ENCODE data around the gene PRTN3. TPM values are rescaled to one million over a fixed set of nuclear protein-coding genes. Genes with fewer than 3 reads are reported as not detected.
A peak's percentile ranks its signal among the peaks of the same experiment; 100 is the strongest.

The PRTN3 gene
- total RNA-seq, 1 donor, result not detected

DNA sequence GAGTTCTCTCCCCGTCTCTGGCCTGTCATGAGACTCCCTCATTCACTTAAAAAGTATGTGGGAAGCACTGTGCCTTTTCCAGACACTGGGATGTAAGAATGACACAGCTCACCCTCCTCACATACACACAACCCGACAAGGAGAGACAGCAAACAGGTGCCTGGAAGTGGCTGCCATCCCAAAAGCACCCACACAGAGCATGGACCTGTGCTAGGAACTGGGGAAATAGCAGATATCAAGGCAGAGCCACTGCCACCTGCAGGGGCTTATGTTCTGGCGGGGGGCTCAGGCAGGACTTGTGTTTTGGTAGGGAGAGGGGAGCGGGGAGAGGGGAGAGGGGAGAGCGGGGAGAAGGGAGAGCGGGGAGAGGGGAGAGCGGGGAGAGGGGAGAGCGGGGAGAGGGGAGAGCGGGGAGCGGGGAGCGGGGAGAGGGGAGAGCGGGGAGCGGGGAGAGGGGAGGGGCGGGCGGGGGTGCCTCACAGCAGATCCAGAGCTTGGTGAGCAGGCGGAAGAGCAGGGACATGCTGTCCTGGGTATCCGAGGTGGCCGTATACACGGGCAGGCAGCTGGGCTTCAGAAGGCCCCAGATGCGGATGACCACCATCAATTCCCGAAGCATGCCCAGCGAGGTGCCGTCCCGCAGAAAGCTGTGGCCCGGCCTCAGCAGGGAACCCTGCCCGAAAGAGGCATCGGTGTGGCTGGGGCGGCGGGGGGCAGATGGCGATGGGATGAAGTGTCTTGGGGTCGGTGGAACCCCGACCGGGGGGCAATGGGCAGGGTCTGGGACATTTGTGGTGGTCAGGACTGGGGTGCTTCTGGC, 30.9 kb downstream of the PRTN3 start:
- Histone ChIP-seq H4K20me1 (ENCODE audit: insufficient read depth, low read length) (peaks cover 11% of the 10 kb centered on the region), H3K36me3 (ENCODE audit: insufficient read depth, low read length) (peaks cover 24% of the 10 kb centered on the region), H3K4me1 (ENCODE audit: insufficient read depth, low read length) (peaks cover 16% of the 10 kb centered on the region), H3K27me3 (ENCODE audit: insufficient read depth, low read length) (no peaks in the 10 kb centered on the region), H2AFZ (ENCODE audit: low read length) (no peak overlapping the region), H3K79me2 (ENCODE audit: insufficient read depth, low read length) (no peaks in the 10 kb centered on the region), H3K27ac (ENCODE audit: low read depth, low read length) (no peak overlapping the region), H3K4me2 (ENCODE audit: insufficient read depth, low read length) (no peak overlapping the region), H3K4me3 (ENCODE audit: insufficient read depth, low read length) (no peak overlapping the region), H3K9me3 (ENCODE audit: low read depth, low read length) (no peaks in the 10 kb centered on the region)
- no peak for TF ChIP-seq CTCF (IDR thresholded peaks at IDR 0.05; ENCODE audit: extremely low read depth, low read depth, low read length)
- DNase-seq (ENCODE audit: insufficient read length, low spot score, missing footprints), result peak; percentile 92

DNA sequence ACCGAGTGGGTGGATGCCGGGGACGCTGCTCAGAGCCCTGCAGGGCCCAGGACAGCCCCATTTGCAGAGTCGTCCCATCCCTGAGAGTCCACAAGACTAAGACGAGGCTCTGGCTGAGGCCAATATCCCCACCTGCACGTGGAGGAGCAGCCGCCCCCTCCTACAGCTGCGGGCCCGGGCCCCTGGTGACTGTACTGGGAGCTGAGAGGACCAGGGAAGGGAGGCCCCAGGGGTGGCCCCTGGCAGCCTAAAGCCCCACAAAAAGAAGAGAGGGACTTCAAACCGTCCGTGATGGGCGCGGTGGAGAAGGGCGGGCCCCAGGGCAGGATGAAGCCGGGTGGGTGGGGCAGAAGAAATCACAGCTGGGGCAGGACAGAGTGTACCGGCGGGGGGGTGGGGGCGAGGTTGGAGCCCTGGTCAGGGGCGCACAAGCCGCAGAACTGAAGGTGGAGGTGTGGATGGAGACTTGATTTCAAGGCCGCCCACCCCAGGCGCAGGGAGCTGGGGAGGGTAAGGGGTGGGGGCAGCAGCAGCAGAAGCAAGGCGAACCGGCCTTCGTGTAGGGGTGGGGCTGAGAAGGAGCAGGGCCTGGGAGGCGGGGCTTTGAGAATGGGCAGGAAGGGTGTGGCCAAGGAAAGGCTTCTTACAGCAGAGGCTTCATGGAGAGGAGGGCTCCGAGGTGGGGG, 31.6 kb downstream of the PRTN3 start:
- Histone ChIP-seq H3K36me3 (ENCODE audit: insufficient read depth, low read length) (peaks cover 21% of the 10 kb centered on the region), H3K79me2 (ENCODE audit: insufficient read depth, low read length) (no peaks in the 10 kb centered on the region), H3K27ac (ENCODE audit: low read depth, low read length) (no peak overlapping the region), H3K27me3 (ENCODE audit: insufficient read depth, low read length) (no peaks in the 10 kb centered on the region), H3K4me1 (ENCODE audit: insufficient read depth, low read length) (peaks cover 16% of the 10 kb centered on the region), H3K9me3 (ENCODE audit: low read depth, low read length) (no peaks in the 10 kb centered on the region), H2AFZ (ENCODE audit: low read length) (no peak overlapping the region), H3K4me2 (ENCODE audit: insufficient read depth, low read length) (no peak overlapping the region), H3K4me3 (ENCODE audit: insufficient read depth, low read length) (no peak overlapping the region), H4K20me1 (ENCODE audit: insufficient read depth, low read length) (peaks cover 11% of the 10 kb centered on the region)
- no peak for TF ChIP-seq CTCF (IDR thresholded peaks at IDR 0.05; ENCODE audit: extremely low read depth, low read depth, low read length)
- peak; percentile 97 for DNase-seq (ENCODE audit: insufficient read length, low spot score, missing footprints)

GRCh38 chr19:873084-873483, 32.3 kb downstream of the PRTN3 start:
- Histone ChIP-seq H3K27me3 (ENCODE audit: insufficient read depth, low read length) (no peaks in the 10 kb centered on the region), H2AFZ (ENCODE audit: low read length) (no peak overlapping the region), H3K36me3 (ENCODE audit: insufficient read depth, low read length) (peaks cover 14% of the 10 kb centered on the region), H3K27ac (ENCODE audit: low read depth, low read length) (no peak overlapping the region), H3K9me3 (ENCODE audit: low read depth, low read length) (no peaks in the 10 kb centered on the region), H3K4me2 (ENCODE audit: insufficient read depth, low read length) (no peak overlapping the region), H3K4me1 (ENCODE audit: insufficient read depth, low read length) (peaks cover 16% of the 10 kb centered on the region), H3K79me2 (ENCODE audit: insufficient read depth, low read length) (no peaks in the 10 kb centered on the region), H3K4me3 (ENCODE audit: insufficient read depth, low read length) (no peak overlapping the region), H4K20me1 (ENCODE audit: insufficient read depth, low read length) (peaks cover 11% of the 10 kb centered on the region)
- TF ChIP-seq CTCF (IDR thresholded peaks at IDR 0.05; ENCODE audit: extremely low read depth, low read depth, low read length), result no peak
- no peak for DNase-seq (ENCODE audit: insufficient read length, low spot score, missing footprints)

DNA sequence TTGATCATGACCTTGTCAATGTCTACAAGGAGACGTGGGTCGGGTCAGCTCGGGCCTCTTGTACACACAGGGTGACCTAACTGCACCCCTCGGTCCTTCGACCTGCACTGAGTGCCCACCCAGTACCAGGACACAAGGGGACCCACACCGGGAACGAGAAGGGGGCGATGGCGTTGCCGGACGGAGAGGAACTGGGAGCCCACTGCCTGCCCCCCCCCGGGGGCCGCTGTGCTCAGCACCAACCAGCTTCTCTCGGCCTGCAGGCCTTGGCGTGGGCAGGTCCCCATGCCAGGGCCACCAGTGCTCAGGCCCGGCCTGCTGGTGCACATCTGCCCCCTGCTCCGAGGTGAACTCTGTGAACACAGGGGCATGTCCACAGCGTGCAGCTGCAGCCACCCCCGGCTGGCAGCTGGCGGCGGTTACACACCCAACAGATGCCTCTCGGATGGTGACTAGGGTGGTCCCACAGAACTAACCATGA, 32.8 kb downstream of the PRTN3 start:
- peaks cover 9% of the 10 kb centered on the region for H3K36me3 ChIP-seq (ENCODE audit: insufficient read depth, low read length)

More for the DNA sequence above, 32.8 kb downstream of the PRTN3 start:
- no peak for DNase-seq (ENCODE audit: insufficient read length, low spot score, missing footprints)
- Histone ChIP-seq H3K9me3 (ENCODE audit: low read depth, low read length) (no peaks in the 10 kb centered on the region), H3K27me3 (ENCODE audit: insufficient read depth, low read length) (no peaks in the 10 kb centered on the region), H2AFZ (ENCODE audit: low read length) (no peak overlapping the region), H3K4me2 (ENCODE audit: insufficient read depth, low read length) (no peak overlapping the region), H4K20me1 (ENCODE audit: insufficient read depth, low read length) (peaks cover 11% of the 10 kb centered on the region), H3K4me1 (ENCODE audit: insufficient read depth, low read length) (peaks cover 16% of the 10 kb centered on the region), H3K4me3 (ENCODE audit: insufficient read depth, low read length) (no peak overlapping the region), H3K79me2 (ENCODE audit: insufficient read depth, low read length) (no peaks in the 10 kb centered on the region), H3K27ac (ENCODE audit: low read depth, low read length) (no peak overlapping the region)
- no peak for TF ChIP-seq CTCF (IDR thresholded peaks at IDR 0.05; ENCODE audit: extremely low read depth, low read depth, low read length)
